ENCODE measurements around the gene CGB3. TPM values are rescaled to one million over a fixed set of nuclear protein-coding genes. Genes with fewer than 3 reads are reported as not detected.

CGB3 gene
- total RNA-seq, 1 experiment from 2014 or later = 0.46 TPM

- no peak overlapping the region for H3K4me3 Mint-ChIP-seq
- H3T11ph ChIP-seq (ENCODE audit: low read length) = no peak overlapping the region
- no peak overlapping the region for H3K18ac ChIP-seq (ENCODE audit: insufficient read length, low read depth, low read length)
- no peak overlapping the region for H2BK12ac ChIP-seq (ENCODE audit: insufficient read length, low read depth, low read length)
- no peak overlapping the region for H3K56ac ChIP-seq (ENCODE audit: insufficient read length, low read depth, low read length)
- H3K23me2 ChIP-seq (ENCODE audit: insufficient read length, low read depth, low read length, poor library complexity, severe bottlenecking) = peaks cover 12% of the 10 kb centered on the region
- no peak overlapping the region for H3K4me2 ChIP-seq (ENCODE audit: insufficient read depth, insufficient read length, low read length)
- H4K20me1 ChIP-seq (ENCODE audit: control insufficient read depth, insufficient read depth, insufficient read length) = no peaks in the 10 kb centered on the region
- no peak overlapping the region for H2BK15ac ChIP-seq (ENCODE audit: low read depth, low read length)
- TF ChIP-seq CTCF (conservative IDR thresholded peaks at IDR 0.05) = no peak
- H4K5ac ChIP-seq (ENCODE audit: insufficient read length, low read depth, low read length) = no peak overlapping the region
- H2BK120ac ChIP-seq (ENCODE audit: low read depth, low read length, poor library complexity, severe bottlenecking) = no peak overlapping the region
- no peak overlapping the region for H3K27ac Mint-ChIP-seq
- H3K4me1 Mint-ChIP-seq = peaks cover 35 to 45% of the 10 kb centered on the region in 2 experiments
- H3K4me1 ChIP-seq (ENCODE audit: insufficient read depth, low read length) = peaks cover 2% of the 10 kb centered on the region; the same call in 1 of the 2 replicates
- no peak overlapping the region for H3K4ac ChIP-seq (ENCODE audit: low read depth, low read length)
- no CpG with 5 or more reads among the region's 2 CpGs for WGBS (ENCODE audit: extremely low coverage, insufficient read length, low lambda C conversion rate)
- H3K14ac ChIP-seq (ENCODE audit: insufficient read depth, low read length) = no peak overlapping the region
- H3K79me2 ChIP-seq (ENCODE audit: insufficient read depth, low read length) = no peaks in the 10 kb centered on the region
- H3K27me3 ChIP-seq (ENCODE audit: insufficient read depth, low read length) = peaks cover 15% of the 10 kb centered on the region; the same call in 1 of the 2 replicates
- H4K91ac ChIP-seq (ENCODE audit: insufficient read length, low read depth, low read length) = no peak overlapping the region
- H2AK5ac ChIP-seq (ENCODE audit: insufficient read length, low read length) = no peak overlapping the region
- H2BK5ac ChIP-seq (ENCODE audit: insufficient read length, low read length) = no peak overlapping the region
- H3K27me3 Mint-ChIP-seq (ENCODE audit: low read depth) = peaks cover 76% of the 10 kb centered on the region
- no peaks in the 10 kb centered on the region for H3K79me1 ChIP-seq (ENCODE audit: insufficient read depth, low read depth, low read length, poor library complexity, severe bottlenecking)
- H3K23ac ChIP-seq (ENCODE audit: insufficient read length, low read depth, low read length) = no peak overlapping the region
- no peak overlapping the region for H2AFZ ChIP-seq (ENCODE audit: low read length)
- no peak overlapping the region for H2BK20ac ChIP-seq (ENCODE audit: low read depth, low read length, poor library complexity, severe bottlenecking)
- H3K36me3 Mint-ChIP-seq (ENCODE audit: insufficient read depth in 1 of 3, low read depth in 3 of 3) = no peaks in the 10 kb centered on the region; a peak in 1 of 7 replicates
- H3K9me3 Mint-ChIP-seq = peaks cover 0 to 2% of the 10 kb centered on the region in 2 experiments; a peak in 1 of 5 replicates
- no peaks in the 10 kb centered on the region for H3K9me3 ChIP-seq (ENCODE audit: control insufficient read depth, low read depth, low read length)
- no peak overlapping the region for H4K8ac ChIP-seq (replicated peaks; ENCODE audit: insufficient read length, low read depth, low read length)
- no peak overlapping the region for H3K9ac ChIP-seq (ENCODE audit: extremely low read depth, insufficient read length, low read length)
- DNase-seq = no peak
- no peak overlapping the region for H3K27ac ChIP-seq (ENCODE audit: insufficient read length, low read depth, low read length)
Measured at GRCh38 chr19:49061000-49061399, 36.9 kb upstream of the CGB3 start.
